ENCODE data around the gene EIF5A.

Gene EIF5A

DNA sequence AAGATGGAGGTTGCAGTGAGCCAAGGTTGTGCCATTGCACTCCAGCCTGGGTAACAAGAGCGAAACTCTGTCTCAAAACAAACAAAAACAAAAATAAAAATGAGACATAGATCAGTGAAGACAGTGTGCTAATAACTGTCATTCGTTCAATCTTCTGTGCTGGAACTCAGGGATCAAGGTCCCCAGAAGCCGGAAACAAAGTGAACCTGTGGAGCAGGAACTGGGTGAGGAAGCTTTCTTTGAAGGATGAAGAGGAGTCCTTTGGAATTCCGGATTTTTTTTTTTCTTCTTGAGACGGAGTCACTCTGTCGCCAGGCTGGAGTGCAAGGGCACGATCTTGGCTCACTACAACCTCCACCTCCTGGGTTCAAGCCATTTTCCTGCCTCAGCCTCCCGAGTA is 28.0 kb upstream of the EIF5A start:
- Histone ChIP-seq H3K79me1 (ENCODE audit: low read length) (no peaks in the 10 kb centered on the region), H2BK5ac (ENCODE audit: low read length) (no peak overlapping the region), H3K9ac (ENCODE audit: low read length) (no peak overlapping the region), H4K8ac (ENCODE audit: low read depth, low read length) (no peak overlapping the region), H3K27me3 (ENCODE audit: insufficient read depth, low read length, poor library complexity) (no peaks in the 10 kb centered on the region), H4K5ac (ENCODE audit: low read length) (no peak overlapping the region), H2BK120ac (ENCODE audit: low read depth, low read length) (no peak overlapping the region), H3K56ac (ENCODE audit: low read length) (no peak overlapping the region), H3K18ac (ENCODE audit: low read length) (no peak overlapping the region), H2BK15ac (replicated peaks; ENCODE audit: low read depth) (no peak overlapping the region), H3K4ac (ENCODE audit: low read depth, low read length) (no peak overlapping the region), H3K36me3 (ENCODE audit: control insufficient read depth, insufficient read depth, low read length) (no peaks in the 10 kb centered on the region), H3K23ac (ENCODE audit: low read length) (no peak overlapping the region), H3K4me2 (ENCODE audit: low read length) (no peak overlapping the region), H3K79me2 (ENCODE audit: control insufficient read depth, insufficient read depth, low read length) (no peaks in the 10 kb centered on the region), H3K4me3 (ENCODE audit: low read length) (no peak overlapping the region), H3K4me1 (ENCODE audit: control insufficient read depth, low read depth, low read length) (no peaks in the 10 kb centered on the region), H3K27ac (ENCODE audit: low read depth, low read length) (no peak overlapping the region), H2AK5ac (ENCODE audit: low read length) (no peak overlapping the region)
- no peak for DNase-seq
- no CpG with 5 or more reads among the region's 8 CpGs for WGBS (ENCODE audit: extremely low coverage, insufficient coverage, low lambda C conversion rate)

GRCh38 chr17:7280519-7281073 is 26.8 kb upstream of the EIF5A start:
- Histone ChIP-seq H3K4me3 (ENCODE audit: low read length) (no peak overlapping the region), H3K4me1 (ENCODE audit: control insufficient read depth, low read depth, low read length) (no peaks in the 10 kb centered on the region), H2BK120ac (ENCODE audit: low read depth, low read length) (no peak overlapping the region), H4K5ac (ENCODE audit: low read length) (no peak overlapping the region), H3K18ac (ENCODE audit: low read length) (no peak overlapping the region), H2BK5ac (ENCODE audit: low read length) (no peak overlapping the region), H3K27me3 (ENCODE audit: insufficient read depth, low read length, poor library complexity) (no peaks in the 10 kb centered on the region), H3K27ac (ENCODE audit: low read depth, low read length) (no peak overlapping the region), H2BK15ac (replicated peaks; ENCODE audit: low read depth) (no peak overlapping the region), H4K8ac (ENCODE audit: low read depth, low read length) (no peak overlapping the region), H3K79me1 (ENCODE audit: low read length) (no peaks in the 10 kb centered on the region), H2AK5ac (ENCODE audit: low read length) (no peak overlapping the region), H3K23ac (ENCODE audit: low read length) (no peak overlapping the region), H3K4ac (ENCODE audit: low read depth, low read length) (no peak overlapping the region), H3K36me3 (ENCODE audit: control insufficient read depth, insufficient read depth, low read length) (no peaks in the 10 kb centered on the region), H3K9ac (ENCODE audit: low read length) (peak overlapping the region; percentile 30), H3K4me2 (ENCODE audit: low read length) (peak overlapping the region; percentile 41), H3K79me2 (ENCODE audit: control insufficient read depth, insufficient read depth, low read length) (no peaks in the 10 kb centered on the region), H3K56ac (ENCODE audit: low read length) (peak overlapping the region; percentile 61)
- DNase-seq: peak; percentile 94
- WGBS (ENCODE audit: extremely low coverage, insufficient coverage, low lambda C conversion rate): no CpG with 5 or more reads among the region's 29 CpGs

DNA sequence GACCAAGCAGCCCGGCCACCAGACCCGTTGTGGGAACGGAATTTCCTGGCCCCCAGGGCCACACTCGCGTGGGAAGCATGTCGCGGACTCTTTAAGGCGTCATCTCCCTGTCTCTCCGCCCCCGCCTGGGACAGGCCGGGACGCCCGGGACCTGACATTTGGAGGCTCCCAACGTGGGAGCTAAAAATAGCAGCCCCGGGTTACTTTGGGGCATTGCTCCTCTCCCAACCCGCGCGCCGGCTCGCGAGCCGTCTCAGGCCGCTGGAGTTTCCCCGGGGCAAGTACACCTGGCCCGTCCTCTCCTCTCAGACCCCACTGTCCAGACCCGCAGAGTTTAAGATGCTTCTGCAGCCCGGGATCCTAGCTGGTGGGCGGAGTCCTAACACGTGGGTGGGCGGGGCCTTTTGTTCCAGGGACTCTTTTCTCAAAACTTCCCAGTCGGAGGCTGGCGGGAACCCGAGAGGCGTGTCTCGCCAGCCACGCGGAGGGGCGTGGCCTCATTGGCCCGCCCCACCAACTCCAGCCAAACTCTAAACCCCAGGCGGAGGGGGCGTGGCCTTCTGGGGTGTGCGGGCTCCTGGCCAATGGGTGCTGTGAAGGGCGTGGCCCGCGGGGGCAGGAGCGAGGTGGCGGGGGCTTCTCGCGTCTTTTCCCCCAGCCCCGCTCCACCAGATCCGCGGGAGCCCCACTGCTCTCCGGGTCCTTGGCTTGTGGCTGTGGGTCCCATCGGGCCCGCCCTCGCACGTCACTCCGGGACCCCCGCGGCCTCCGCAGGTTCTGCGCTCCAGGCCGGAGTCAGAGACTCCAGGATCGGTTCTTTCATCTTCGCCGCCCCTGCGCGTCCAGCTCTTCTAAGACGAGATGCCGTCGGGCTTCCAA is 26.1 kb upstream of the EIF5A start, which contains the start of gene SLC2A4:
Gene SLC2A4 (plus strand): TSS at position 645 of the 879 bp plus-strand sequence. CDS start 217 bp downstream, at position 862.
- Histone ChIP-seq H3K79me1 (ENCODE audit: low read length) (no peaks in the 10 kb centered on the region), H2BK120ac (ENCODE audit: low read depth, low read length) (no peak within 1 kb of the TSS), H3K4me1 (ENCODE audit: control insufficient read depth, low read depth, low read length) (no peaks in the 10 kb centered on the region), H3K27ac (ENCODE audit: low read depth, low read length) (no peak within 1 kb of the TSS), H2AK5ac (ENCODE audit: low read length) (no peak within 1 kb of the TSS), H3K79me2 (ENCODE audit: control insufficient read depth, insufficient read depth, low read length) (no peaks in the 10 kb centered on the region), H4K8ac (ENCODE audit: low read depth, low read length) (no peak within 1 kb of the TSS), H3K9ac (ENCODE audit: low read length) (peak within 1 kb of the TSS; percentile 61), H3K27me3 (ENCODE audit: insufficient read depth, low read length, poor library complexity) (no peaks in the 10 kb centered on the region), H3K18ac (ENCODE audit: low read length) (no peak within 1 kb of the TSS), H3K4ac (ENCODE audit: low read depth, low read length) (no peak within 1 kb of the TSS), H3K36me3 (ENCODE audit: control insufficient read depth, insufficient read depth, low read length) (no peaks in the 10 kb centered on the region), H2BK15ac (replicated peaks; ENCODE audit: low read depth) (no peak within 1 kb of the TSS), H3K56ac (ENCODE audit: low read length) (peak within 1 kb of the TSS; percentile 67), H3K4me3 (ENCODE audit: low read length) (peak within 1 kb of the TSS; percentile 46), H3K4me2 (ENCODE audit: low read length) (peak within 1 kb of the TSS; percentile 70), H3K23ac (ENCODE audit: low read length) (no peak within 1 kb of the TSS), H2BK5ac (ENCODE audit: low read length) (no peak within 1 kb of the TSS), H4K5ac (ENCODE audit: low read length) (no peak within 1 kb of the TSS)
- no CpG with 5 or more reads among the region's 71 CpGs for WGBS (ENCODE audit: extremely low coverage, insufficient coverage, low lambda C conversion rate)
- peak; percentile 99 for DNase-seq

DNA sequence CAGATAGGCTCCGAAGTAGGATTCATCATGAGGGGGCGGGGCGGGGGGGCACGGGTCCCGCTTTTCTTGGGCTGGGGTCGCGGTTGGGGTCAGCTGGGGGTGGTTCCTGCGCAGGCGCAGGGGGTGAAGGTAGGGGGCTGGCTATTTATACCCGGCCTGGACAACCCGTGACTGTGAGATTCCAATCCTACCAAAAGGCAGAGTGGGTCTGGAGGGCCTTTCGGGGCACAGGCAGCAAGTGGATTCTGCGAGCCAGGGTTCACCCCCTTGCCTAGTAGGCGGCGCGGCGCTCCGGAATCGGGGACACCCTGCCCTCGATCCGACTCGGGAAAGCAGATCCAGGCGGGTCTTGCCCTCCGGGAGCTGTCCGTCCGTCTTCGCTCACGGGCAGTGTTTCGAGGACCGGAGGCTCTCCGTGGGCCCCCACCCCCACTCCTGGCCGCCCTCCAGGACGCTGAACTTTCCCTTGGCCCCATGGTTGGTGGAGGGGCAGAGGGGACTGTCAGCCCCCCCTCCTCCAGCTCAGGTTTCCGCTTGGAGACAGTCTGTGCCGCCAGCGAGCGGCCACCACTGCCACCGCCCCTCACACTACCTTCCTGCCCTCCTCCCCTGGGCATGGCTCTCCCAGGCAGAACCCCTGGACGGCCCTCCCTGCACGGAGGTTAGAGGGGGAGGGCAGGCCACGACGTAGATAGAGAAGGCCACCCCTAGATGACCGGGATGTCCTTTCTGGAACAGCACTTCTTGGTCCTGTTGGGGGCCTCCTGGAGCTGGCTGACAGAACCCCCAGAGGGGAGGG is 25.3 kb upstream of the EIF5A start:
- DNase-seq: no peak

DNA sequence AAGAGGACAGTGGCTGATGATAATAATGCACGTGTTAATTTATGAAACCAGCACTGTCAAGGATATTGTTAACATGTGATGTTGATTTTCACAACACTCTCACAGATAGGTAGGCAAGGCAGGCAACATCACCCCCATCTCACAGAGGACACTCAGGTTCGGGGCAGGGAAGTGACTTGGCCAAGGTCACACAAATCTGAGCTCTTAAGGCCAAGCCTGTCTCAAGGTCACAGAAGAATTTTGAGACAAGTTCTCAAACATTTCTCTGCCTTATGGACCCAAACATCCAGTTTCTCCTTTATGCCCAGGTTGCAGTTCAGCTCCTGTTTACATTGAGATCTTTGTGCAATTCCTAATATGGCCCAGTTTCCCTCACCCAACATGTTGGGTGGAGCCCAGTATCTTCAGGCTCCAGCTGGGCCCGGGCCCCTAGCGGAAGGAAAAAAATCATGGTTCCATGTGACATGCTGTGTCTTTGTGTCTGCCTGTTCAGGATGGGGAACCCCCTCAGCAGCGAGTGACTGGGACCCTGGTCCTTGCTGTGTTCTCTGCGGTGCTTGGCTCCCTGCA is 24.6 kb upstream of the EIF5A start:
- H3K18ac ChIP-seq (ENCODE audit: low read length): no peak overlapping the region
- H2BK5ac ChIP-seq (ENCODE audit: low read length): no peak overlapping the region
- DNase-seq: no peak
- H3K23ac ChIP-seq (ENCODE audit: low read length): no peak overlapping the region
- no peak overlapping the region for H4K5ac ChIP-seq (ENCODE audit: low read length)
- no peaks in the 10 kb centered on the region for H3K36me3 ChIP-seq (ENCODE audit: control insufficient read depth, insufficient read depth, low read length)
- no peak overlapping the region for H4K8ac ChIP-seq (ENCODE audit: low read depth, low read length)
- WGBS (ENCODE audit: extremely low coverage, insufficient coverage, low lambda C conversion rate): no CpG with 5 or more reads among the region's 6 CpGs
- H3K4me1 ChIP-seq (ENCODE audit: control insufficient read depth, low read depth, low read length): no peaks in the 10 kb centered on the region
- H3K9ac ChIP-seq (ENCODE audit: low read length): no peak overlapping the region
- no peaks in the 10 kb centered on the region for H3K27me3 ChIP-seq (ENCODE audit: insufficient read depth, low read length, poor library complexity)
- H3K4me3 ChIP-seq (ENCODE audit: low read length): no peak overlapping the region
- H3K4ac ChIP-seq (ENCODE audit: low read depth, low read length): no peak overlapping the region
- H3K27ac ChIP-seq (ENCODE audit: low read depth, low read length): no peak overlapping the region
- H2BK15ac ChIP-seq (replicated peaks; ENCODE audit: low read depth): no peak overlapping the region
- no peak overlapping the region for H2AK5ac ChIP-seq (ENCODE audit: low read length)
- H3K4me2 ChIP-seq (ENCODE audit: low read length): no peak overlapping the region
- no peaks in the 10 kb centered on the region for H3K79me2 ChIP-seq (ENCODE audit: control insufficient read depth, insufficient read depth, low read length)
- no peaks in the 10 kb centered on the region for H3K79me1 ChIP-seq (ENCODE audit: low read length)
- H3K56ac ChIP-seq (ENCODE audit: low read length): peak overlapping the region; percentile 56
- H2BK120ac ChIP-seq (ENCODE audit: low read depth, low read length): no peak overlapping the region

More for the DNA sequence above, 25.3 kb upstream of the EIF5A start:
- no peak overlapping the region for H3K4ac ChIP-seq (ENCODE audit: low read depth, low read length)
- no CpG with 5 or more reads among the region's 43 CpGs for WGBS (ENCODE audit: extremely low coverage, insufficient coverage, low lambda C conversion rate)
- H3K4me3 ChIP-seq (ENCODE audit: low read length): peak overlapping the region; percentile 46
- H3K4me2 ChIP-seq (ENCODE audit: low read length): peak overlapping the region; percentile 70
- no peaks in the 10 kb centered on the region for H3K4me1 ChIP-seq (ENCODE audit: control insufficient read depth, low read depth, low read length)
- no peak overlapping the region for H2BK15ac ChIP-seq (replicated peaks; ENCODE audit: low read depth)
- H3K79me1 ChIP-seq (ENCODE audit: low read length): no peaks in the 10 kb centered on the region
- no peak overlapping the region for H3K18ac ChIP-seq (ENCODE audit: low read length)
- H3K23ac ChIP-seq (ENCODE audit: low read length): no peak overlapping the region
- H4K8ac ChIP-seq (ENCODE audit: low read depth, low read length): no peak overlapping the region
- H3K79me2 ChIP-seq (ENCODE audit: control insufficient read depth, insufficient read depth, low read length): no peaks in the 10 kb centered on the region
- H2BK120ac ChIP-seq (ENCODE audit: low read depth, low read length): no peak overlapping the region
- H3K27ac ChIP-seq (ENCODE audit: low read depth, low read length): no peak overlapping the region
- peak overlapping the region; percentile 67 for H3K56ac ChIP-seq (ENCODE audit: low read length)
- no peak overlapping the region for H2AK5ac ChIP-seq (ENCODE audit: low read length)
- no peaks in the 10 kb centered on the region for H3K36me3 ChIP-seq (ENCODE audit: control insufficient read depth, insufficient read depth, low read length)
- H4K5ac ChIP-seq (ENCODE audit: low read length): no peak overlapping the region
- H2BK5ac ChIP-seq (ENCODE audit: low read length): no peak overlapping the region
- peak overlapping the region; percentile 61 for H3K9ac ChIP-seq (ENCODE audit: low read length)
- H3K27me3 ChIP-seq (ENCODE audit: insufficient read depth, low read length, poor library complexity): no peaks in the 10 kb centered on the region

Measured in mesendoderm (in vitro differentiated cells).